ENCODE results near the gene SLC5A2.

SLC5A2 gene

GRCh38 chr16:31461921-31462804, 20.8 kb upstream of the SLC5A2 start:
- Histone ChIP-seq H3K4me2 (ENCODE audit: low read depth, low read length) (no peak overlapping the region), H3K27ac (ENCODE audit: low read length) (no peak overlapping the region), H3K9ac (ENCODE audit: low read length) (no peak overlapping the region), H3K4me1 (ENCODE audit: low read length) (peaks cover 5% of the 10 kb centered on the region), H3K36me3 (replicated peaks; ENCODE audit: insufficient read depth, low read length) (no peaks in the 10 kb centered on the region), H3F3A (ENCODE audit: insufficient read depth, low read length) (peaks cover 19% of the 10 kb centered on the region), H3K9me2 (replicated peaks; ENCODE audit: insufficient read depth, low read length) (no peaks in the 10 kb centered on the region), H3K4me3 (ENCODE audit: low read length) (no peak overlapping the region), H3K27me3 (replicated peaks; ENCODE audit: insufficient read depth, low read length) (no peaks in the 10 kb centered on the region), H3K9me3 (replicated peaks; ENCODE audit: insufficient read depth, low read length) (no peaks in the 10 kb centered on the region), H3K79me2 (ENCODE audit: low read length) (peaks cover 26% of the 10 kb centered on the region), H4K20me1 (ENCODE audit: insufficient read depth, low read length) (no peaks in the 10 kb centered on the region), H2AFZ (ENCODE audit: low read length) (no peak overlapping the region)
- no peak for TF ChIP-seq EZH2phosphoT487 (IDR thresholded peaks at IDR 0.05; ENCODE audit: low read length)
- TF ChIP-seq EZH2 (optimal IDR thresholded peaks at IDR 0.05; ENCODE audit: low read depth, low read length) = no peak
- TF ChIP-seq, protein P1, sequence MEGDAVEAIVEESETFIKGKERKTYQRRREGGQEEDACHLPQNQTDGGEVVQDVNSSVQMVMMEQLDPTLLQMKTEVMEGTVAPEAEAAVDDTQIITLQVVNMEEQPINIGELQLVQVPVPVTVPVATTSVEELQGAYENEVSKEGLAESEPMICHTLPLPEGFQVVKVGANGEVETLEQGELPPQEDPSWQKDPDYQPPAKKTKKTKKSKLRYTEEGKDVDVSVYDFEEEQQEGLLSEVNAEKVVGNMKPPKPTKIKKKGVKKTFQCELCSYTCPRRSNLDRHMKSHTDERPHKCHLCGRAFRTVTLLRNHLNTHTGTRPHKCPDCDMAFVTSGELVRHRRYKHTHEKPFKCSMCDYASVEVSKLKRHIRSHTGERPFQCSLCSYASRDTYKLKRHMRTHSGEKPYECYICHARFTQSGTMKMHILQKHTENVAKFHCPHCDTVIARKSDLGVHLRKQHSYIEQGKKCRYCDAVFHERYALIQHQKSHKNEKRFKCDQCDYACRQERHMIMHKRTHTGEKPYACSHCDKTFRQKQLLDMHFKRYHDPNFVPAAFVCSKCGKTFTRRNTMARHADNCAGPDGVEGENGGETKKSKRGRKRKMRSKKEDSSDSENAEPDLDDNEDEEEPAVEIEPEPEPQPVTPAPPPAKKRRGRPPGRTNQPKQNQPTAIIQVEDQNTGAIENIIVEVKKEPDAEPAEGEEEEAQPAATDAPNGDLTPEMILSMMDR (IDR thresholded peaks at IDR 0.05; ENCODE audit: low read length) = no peak
- DNase-seq = no peak

- H3K9me2 ChIP-seq (replicated peaks; ENCODE audit: insufficient read depth, low read length) = no peaks in the 10 kb centered on the region
- H3K9ac ChIP-seq (ENCODE audit: low read length) = no peak overlapping the region
- H3K79me2 ChIP-seq (ENCODE audit: low read length) = peaks cover 13% of the 10 kb centered on the region
- no peaks in the 10 kb centered on the region for H4K20me1 ChIP-seq (ENCODE audit: insufficient read depth, low read length)
- no peak overlapping the region for H3K4me2 ChIP-seq (ENCODE audit: low read depth, low read length)
- peaks cover 5% of the 10 kb centered on the region for H3K4me1 ChIP-seq (ENCODE audit: low read length)
- no peak for TF ChIP-seq EZH2 (optimal IDR thresholded peaks at IDR 0.05; ENCODE audit: low read depth, low read length)
- TF ChIP-seq, protein P1 (IDR thresholded peaks at IDR 0.05; ENCODE audit: low read length) = no peak
- no peak for TF ChIP-seq EZH2phosphoT487 (IDR thresholded peaks at IDR 0.05; ENCODE audit: low read length)
- H3K4me3 ChIP-seq (ENCODE audit: low read length) = no peak overlapping the region
- H3F3A ChIP-seq (ENCODE audit: insufficient read depth, low read length) = peaks cover 9% of the 10 kb centered on the region
- H3K9me3 ChIP-seq (replicated peaks; ENCODE audit: insufficient read depth, low read length) = no peaks in the 10 kb centered on the region
- no peak for DNase-seq
- no peak overlapping the region for H2AFZ ChIP-seq (ENCODE audit: low read length)
- no peaks in the 10 kb centered on the region for H3K27me3 ChIP-seq (replicated peaks; ENCODE audit: insufficient read depth, low read length)
- H3K36me3 ChIP-seq (replicated peaks; ENCODE audit: insufficient read depth, low read length) = no peaks in the 10 kb centered on the region
- no peak overlapping the region for H3K27ac ChIP-seq (ENCODE audit: low read length)
These were observed 18.6 kb upstream of the SLC5A2 start for GRCh38 chr16:31464348-31464769.

GRCh38 chr16:31464781-31465260, 18.1 kb upstream of the SLC5A2 start:
- Histone ChIP-seq H2AFZ (ENCODE audit: low read length) (no peak overlapping the region), H4K20me1 (ENCODE audit: insufficient read depth, low read length) (no peaks in the 10 kb centered on the region), H3K4me2 (ENCODE audit: low read depth, low read length) (no peak overlapping the region), H3F3A (ENCODE audit: insufficient read depth, low read length) (peaks cover 8% of the 10 kb centered on the region), H3K4me1 (ENCODE audit: low read length) (peaks cover 5% of the 10 kb centered on the region), H3K9me3 (replicated peaks; ENCODE audit: insufficient read depth, low read length) (no peaks in the 10 kb centered on the region), H3K36me3 (replicated peaks; ENCODE audit: insufficient read depth, low read length) (no peaks in the 10 kb centered on the region), H3K27ac (ENCODE audit: low read length) (no peak overlapping the region), H3K9me2 (replicated peaks; ENCODE audit: insufficient read depth, low read length) (no peaks in the 10 kb centered on the region), H3K9ac (ENCODE audit: low read length) (no peak overlapping the region), H3K4me3 (ENCODE audit: low read length) (no peak overlapping the region), H3K27me3 (replicated peaks; ENCODE audit: insufficient read depth, low read length) (no peaks in the 10 kb centered on the region), H3K79me2 (ENCODE audit: low read length) (peaks cover 13% of the 10 kb centered on the region)
- TF ChIP-seq, protein P1 (IDR thresholded peaks at IDR 0.05; ENCODE audit: low read length) = no peak
- DNase-seq = no peak
